CD4-positive, alpha-beta T cell treated with Interferon gamma for 1 hour (primary cell): ENCODE results near the gene CD19.
"Not testable (repeated sequence)": the region's sequence is repeated elsewhere in the genome, so short reads cannot be mapped to it uniquely, and the experiment has no call there.

Experiments used
- DNase-seq: peaks from one replicate; pipeline ENCODE4 v3.0.0-alpha.2; 2020

Gene CD19

GRCh38 chr16:28937222-28937876, 5.6 kb downstream of the CD19 start:
- no peak for DNase-seq

GRCh38 chr16:28938721-28939120, 7.0 kb downstream of the CD19 start:
- DNase-seq = no peak

- DNase-seq = not testable (repeated sequence)
These were observed 8.1 kb downstream of the CD19 start for GRCh38 chr16:28939825-28940224.

- no peak for DNase-seq
These were observed 11.5 kb downstream of the CD19 start for GRCh38 chr16:28943281-28943680.

- DNase-seq = no peak
These were observed 14.9 kb downstream of the CD19 start for GRCh38 chr16:28946681-28947080.

- peak; percentile 100 for DNase-seq
These were observed 19.1 kb downstream of the CD19 start, which contains the start of gene NFATC2IP for GRCh38 chr16:28950648-28951409. NFATC2IP (plus strand) TSS chr16:28950937; CDS start chr16:28951012, 75 bp downstream.

GRCh38 chr16:28951410-28951943, 19.7 kb downstream of the CD19 start:
- no peak for DNase-seq

GRCh38 chr16:28958216-28958615, 26.4 kb downstream of the CD19 start:
- no peak for DNase-seq

GRCh38 chr16:28958836-28959235, 27.1 kb downstream of the CD19 start:
- DNase-seq = no peak

GRCh38 chr16:28964072-28964471, 32.3 kb downstream of the CD19 start:
- DNase-seq = no peak

- no peak for DNase-seq
These were observed 32.7 kb downstream of the CD19 start for GRCh38 chr16:28964496-28964895.

GRCh38 chr16:28967156-28967555, 35.4 kb downstream of the CD19 start:
- DNase-seq = no peak

- DNase-seq = not testable (repeated sequence)
These were observed 37.9 kb downstream of the CD19 start for GRCh38 chr16:28969696-28970095.

GRCh38 chr16:28974007-28974436, 42.3 kb downstream of the CD19 start:
- no peak for DNase-seq

- peak; percentile 93 for DNase-seq
These were observed 42.8 kb downstream of the CD19 start, which contains the start of gene SPNS1 for GRCh38 chr16:28974437-28975157. SPNS1 (plus strand) TSS chr16:28974778; CDS start chr16:28975152, 374 bp downstream.

- DNase-seq = no peak
These were observed 43.4 kb downstream of the CD19 start for GRCh38 chr16:28975158-28975599.

GRCh38 chr16:28977703-28978662, 46.2 kb downstream of the CD19 start:
- DNase-seq = no peak

- not testable (repeated sequence) for DNase-seq
These were observed 48.6 kb downstream of the CD19 start for GRCh38 chr16:28980330-28980729.

- no peak for DNase-seq
These were observed 49.2 kb downstream of the CD19 start for GRCh38 chr16:28980929-28981328.

- peak; percentile 29 for DNase-seq
These were observed 49.7 kb downstream of the CD19 start for GRCh38 chr16:28981517-28981916.

GRCh38 chr16:28982418-28982817, 50.6 kb downstream of the CD19 start:
- DNase-seq = no peak

- no peak for DNase-seq
These were observed 51.2 kb downstream of the CD19 start for GRCh38 chr16:28982949-28983348.
